Dermis blood vessel endothelial cell (primary cell): ENCODE results near the gene GALE. TPM values are rescaled to one million over a fixed set of nuclear protein-coding genes. Genes with fewer than 3 reads are reported as not detected.

ENCODE experiments used
- DNase-seq: peaks from one replicate; pipeline ENCODE4 v3.0.0; 2010
- total RNA-seq: library from RNA; depleted of rRNA; stranded (reverse); fragments of >200 nt; gene quantifications from 2 replicates; pipeline ENCODE4 v1.2.3, GENCODE V29; 2014

Gene GALE
- total RNA-seq, 1 donor from 2014 or later, result 42.2 TPM

GRCh38 chr1:23751050-23751814 is 49.3 kb downstream of the GALE start:
- peak; percentile 70 for DNase-seq

GRCh38 chr1:23748016-23748415 is 52.5 kb downstream of the GALE start:
- DNase-seq, result no peak

Other genes with a start within 250 kb of the GALE start
- gene ID3, start 241.3 kb downstream of the GALE start, total RNA-seq, result 407 and 906 TPM in 2 replicates
- gene RPL11, start 108.9 kb downstream of the GALE start, total RNA-seq, result 871 and 1,099 TPM in 2 replicates
- gene ELOA, start 57.3 kb downstream of the GALE start, total RNA-seq, result 26.2 and 29.6 TPM in 2 replicates
- gene PITHD1, start 22.3 kb downstream of the GALE start, total RNA-seq, result 41.2 and 43.8 TPM in 2 replicates
- gene LYPLA2, start 9.6 kb downstream of the GALE start, total RNA-seq, result 108 and 113 TPM in 2 replicates
- 52.5 and 59.9 TPM in 2 replicates for gene HMGCL, start 24.7 kb upstream of the GALE start, total RNA-seq
- 10.7 and 20.6 TPM in 2 replicates for gene FUCA1, start 67.5 kb upstream of the GALE start, total RNA-seq
- gene CNR2, start 112.6 kb upstream of the GALE start, total RNA-seq, result not detected in 2 replicates
- gene PNRC2, start 159.1 kb upstream of the GALE start, total RNA-seq, result 157 and 190 TPM in 2 replicates
- 108 and 109 TPM in 2 replicates for gene SRSF10, start 179.6 kb upstream of the GALE start, total RNA-seq